ENCODE measurements around the gene LRMDA.

Gene LRMDA

DNA sequence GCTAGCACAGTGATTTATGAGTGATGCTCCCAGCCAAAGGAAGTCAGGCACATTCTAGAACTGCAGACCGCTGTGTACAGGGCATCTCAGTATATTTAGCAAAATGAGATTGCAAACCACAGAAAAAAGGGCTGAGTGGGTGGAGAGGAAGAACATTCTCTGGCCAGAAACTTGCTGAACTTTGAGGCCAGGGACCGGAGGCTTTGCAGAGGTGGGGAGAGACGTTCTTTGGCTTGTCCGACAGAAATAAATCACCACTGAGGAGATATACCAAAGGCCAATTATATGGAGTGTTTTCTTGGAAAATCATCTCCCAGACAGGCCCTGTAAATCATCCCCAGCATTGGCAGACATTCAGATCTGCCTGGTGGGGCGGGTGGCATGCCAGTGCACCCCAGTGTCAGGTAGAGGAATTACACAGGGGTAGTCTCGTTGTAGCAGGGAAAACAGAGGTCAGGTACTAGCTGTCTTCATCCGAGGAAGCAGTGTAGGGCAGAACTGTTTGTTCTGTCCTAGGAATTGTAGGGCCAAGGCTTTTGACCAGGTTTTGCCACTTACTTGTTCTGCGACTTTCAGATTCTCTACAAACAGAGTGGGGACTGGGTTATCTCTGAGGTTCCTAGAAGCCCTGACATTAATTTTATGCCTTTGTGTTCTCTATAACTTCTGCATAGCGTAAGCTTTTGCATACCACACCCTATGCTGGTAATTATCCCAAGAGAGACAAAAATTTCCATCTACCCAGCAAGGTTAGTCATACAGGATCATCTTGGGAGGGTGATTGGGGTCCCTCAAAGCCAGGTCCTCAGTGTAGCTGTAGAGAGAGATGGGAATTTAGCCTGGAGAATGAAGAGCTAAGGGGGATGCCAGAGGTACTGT, 655.6 kb downstream of the LRMDA start:
- no peak for DNase-seq (ENCODE audit: low read depth)

DNA sequence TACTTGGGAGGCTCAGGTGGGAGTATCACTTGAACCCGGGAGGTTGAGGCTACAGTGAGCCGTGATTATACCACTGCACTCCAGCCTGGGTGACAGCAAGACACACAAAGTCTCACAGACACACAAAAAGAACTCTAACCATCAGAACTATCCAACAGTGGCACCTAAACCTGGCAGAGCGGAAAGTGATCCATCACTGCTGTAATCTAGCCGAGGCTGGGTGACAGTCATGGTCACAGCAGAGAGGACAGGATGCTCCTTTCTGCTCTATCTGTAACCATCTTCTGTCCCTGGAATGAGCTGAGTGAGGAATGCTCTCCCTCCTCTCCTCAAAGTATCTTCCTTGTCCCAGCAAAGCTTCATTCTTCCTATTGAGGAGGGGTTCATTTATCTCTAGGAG, 656.6 kb downstream of the LRMDA start:
- DNase-seq (ENCODE audit: low read depth), result no peak

DNA sequence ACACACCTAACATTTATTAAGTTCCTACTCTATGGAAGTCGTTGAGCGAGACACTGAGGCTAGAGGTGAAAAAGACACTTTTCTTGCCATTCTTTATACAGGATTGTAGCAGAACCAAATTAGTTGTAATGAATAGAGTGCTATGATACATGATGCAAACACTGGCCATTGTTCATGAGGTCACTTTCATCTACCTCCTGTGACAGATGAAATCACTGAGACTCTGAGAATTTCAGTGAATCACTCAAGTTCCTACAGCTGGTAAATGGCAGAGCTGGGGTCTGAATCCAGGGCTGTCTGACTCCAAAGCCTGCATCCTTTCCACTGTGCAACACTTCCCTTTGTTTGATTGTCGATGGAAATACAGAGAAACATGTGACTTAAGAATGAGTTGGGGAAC, 657.6 kb downstream of the LRMDA start:
- DNase-seq (ENCODE audit: low read depth), result no peak

DNA sequence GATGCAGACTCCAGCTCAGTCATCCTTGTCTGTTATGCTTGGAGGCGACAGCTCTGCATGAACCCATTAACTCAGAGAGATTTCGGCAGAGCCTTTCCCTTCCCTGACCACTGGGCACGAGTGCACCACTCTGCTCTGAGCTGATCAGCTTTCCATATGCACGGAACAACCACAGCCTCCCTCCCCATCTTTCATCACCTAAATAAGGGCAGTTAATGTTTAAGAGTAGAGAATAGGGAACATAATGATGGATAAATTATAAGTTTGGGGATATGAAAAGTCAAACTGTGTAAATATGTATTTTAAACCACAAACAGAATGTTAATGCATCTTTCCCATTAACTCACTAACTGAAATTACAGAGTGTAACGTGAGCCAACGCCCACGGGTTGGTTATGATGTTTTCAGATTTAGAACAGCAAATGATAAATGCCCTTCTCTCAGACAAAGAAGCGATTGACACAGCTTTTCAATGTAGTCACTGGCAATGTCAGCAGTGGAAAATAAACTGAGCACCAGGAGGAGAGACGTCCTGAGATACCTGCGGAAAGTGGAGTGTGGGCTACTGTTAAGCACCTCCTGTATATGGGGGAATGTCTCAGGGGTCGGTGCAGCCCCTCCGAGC, 658.2 kb downstream of the LRMDA start:
- no peak for DNase-seq (ENCODE audit: low read depth)

DNA sequence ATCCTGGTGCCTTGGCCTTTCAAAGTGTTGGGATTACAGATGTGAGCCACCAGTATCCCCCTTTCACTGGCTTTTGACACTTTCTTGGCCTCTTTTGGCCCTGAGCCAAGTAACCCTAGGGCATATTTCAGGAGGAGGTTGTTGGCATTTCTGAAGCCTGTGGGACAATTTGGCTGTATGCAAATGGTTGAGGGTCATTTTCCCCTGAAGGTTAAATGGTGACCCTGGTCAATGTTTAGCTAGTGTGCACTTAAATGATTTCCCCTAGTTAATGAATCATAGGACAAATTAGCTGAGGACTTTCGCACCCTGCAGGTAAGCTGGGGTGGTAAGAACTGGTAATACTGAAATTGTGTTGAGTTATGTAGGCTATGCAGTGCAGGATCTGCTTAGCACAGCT, 660.5 kb downstream of the LRMDA start:
- no peak for DNase-seq (ENCODE audit: low read depth)

DNA sequence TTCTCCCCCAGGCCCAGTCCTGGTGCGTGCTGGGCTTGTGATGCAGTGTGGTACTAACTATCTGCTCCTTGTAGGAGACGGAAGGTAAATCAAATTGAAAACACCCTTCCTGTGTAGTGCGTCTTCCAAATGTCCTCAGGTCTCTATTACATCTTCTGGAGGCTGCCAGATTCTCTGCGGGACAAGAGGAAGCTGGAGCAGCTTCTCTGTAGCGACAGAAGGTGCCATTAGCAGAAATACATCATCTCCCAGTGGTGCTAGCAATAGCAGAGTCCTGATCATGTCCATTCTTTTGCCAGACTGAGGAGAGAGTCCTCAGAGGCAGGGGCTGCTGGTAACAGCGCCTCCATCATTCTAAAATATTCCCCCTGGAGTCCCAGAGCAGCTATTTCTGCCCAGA, 675.2 kb downstream of the LRMDA start:
- DNase-seq (ENCODE audit: low read depth), result no peak

DNA sequence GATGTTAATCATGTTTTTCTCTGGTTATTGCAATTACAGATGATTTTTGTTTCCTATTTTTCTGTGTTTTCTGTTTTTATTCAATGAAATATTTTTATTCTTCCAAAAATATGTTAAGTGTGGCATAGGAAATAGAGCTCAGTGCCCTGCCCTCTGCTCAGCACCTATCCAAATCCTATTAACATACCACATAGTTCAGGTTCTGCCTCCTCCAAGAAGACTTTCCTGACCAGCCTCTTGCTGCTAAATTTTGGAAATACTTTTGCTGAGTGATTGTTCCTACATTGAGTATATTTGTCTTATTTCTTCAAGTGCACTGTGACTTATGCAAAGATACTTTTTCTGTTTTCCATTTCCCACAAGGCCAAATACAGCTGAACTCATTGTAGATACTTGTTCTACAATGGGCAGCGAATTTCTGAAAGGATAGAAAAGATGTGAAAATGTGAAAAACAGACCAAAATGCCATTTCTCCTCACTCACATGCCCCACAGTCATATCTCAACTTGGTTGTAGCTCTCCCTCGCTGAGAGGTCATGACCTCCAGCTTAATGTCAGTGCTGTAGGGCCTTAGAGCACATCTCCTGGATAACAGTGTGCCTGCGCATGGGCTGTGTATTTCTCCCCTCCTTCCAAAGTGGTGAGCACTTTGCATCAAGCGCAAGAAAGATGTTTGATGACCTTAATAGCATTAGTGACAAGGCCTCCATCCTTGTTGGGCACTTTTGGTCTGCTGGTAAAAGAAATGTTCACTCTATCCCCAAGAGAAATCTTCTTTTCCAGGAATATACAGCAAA, 677.3 kb downstream of the LRMDA start:
- DNase-seq (ENCODE audit: low read depth), result no peak

DNA sequence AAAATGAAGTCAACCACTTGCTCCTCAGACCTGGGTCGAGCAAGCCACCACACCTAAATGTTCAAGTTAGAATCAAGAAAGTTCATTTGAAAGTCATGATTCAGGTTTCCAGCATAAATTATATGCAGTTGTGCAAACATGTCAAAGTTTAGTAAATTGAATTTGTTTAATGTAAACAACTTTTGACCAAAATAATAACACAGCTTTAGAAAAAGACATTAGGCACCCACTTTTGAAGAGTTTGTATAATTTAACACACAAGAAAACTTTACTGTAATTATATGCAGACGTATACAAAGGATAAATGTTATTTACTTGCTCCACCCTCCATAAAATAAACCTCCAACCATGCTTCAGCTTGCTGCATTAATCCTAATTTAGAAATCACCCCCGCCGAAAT, 680.0 kb downstream of the LRMDA start:
- no peak for DNase-seq (ENCODE audit: low read depth)

DNA sequence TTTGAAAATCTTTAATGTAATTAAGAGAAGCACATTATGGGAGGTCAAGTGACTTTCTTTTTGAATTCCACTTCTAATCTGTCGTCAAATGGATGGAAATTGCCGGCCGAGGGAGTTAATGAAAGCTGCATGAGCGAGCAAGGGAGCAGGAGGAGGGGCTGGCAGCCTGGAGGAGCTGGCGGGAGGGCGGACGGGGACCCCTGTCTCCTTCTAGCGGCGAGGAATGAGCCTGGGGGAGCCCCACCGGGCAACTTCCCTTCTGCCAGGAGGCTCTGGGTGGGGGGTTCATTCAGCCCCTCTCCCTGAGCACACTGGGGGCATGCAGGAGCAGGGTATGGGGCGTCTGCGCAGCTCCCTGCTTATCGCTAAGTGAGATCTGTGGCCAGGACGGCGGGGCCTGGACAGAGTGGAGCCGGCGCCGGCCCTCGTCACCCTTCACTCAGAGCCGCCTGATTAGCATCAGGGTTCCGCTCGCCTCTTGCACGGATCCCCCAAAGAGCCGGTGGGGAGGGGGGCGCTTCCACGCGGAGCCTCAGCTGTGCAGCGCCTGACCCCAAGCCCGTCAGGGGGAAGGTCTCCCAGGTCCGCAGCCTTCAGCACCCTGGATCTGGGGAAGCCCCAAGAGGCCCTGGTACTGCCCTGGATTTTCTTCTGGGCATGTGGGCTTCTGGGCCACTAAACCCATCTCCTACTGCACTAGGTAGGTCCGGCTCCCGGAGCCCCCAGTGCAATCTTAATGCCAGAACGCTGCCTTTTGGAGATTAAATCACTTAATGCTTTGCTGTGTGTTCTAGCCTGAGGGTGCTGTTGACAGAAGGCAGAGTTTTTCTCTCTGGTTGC, 680.8 kb downstream of the LRMDA start:
- DNase-seq (ENCODE audit: low read depth), result no peak

DNA sequence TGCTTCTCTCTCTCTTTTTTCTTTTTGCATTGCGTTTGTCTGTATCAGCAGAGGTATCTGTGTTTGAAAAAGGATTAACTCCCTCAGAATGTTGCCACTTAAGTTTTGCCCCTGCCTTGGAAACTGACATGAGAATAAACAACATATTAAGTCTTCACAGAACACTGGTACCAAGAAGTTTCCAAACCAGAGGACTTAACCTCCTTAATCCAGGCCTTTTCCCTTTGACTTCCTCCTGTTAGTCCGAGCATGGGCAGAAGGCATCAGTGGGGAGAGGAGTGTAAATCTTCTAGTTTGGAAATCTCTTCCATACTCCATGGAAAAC, 681.4 kb downstream of the LRMDA start:
- no peak for DNase-seq (ENCODE audit: low read depth)

DNA sequence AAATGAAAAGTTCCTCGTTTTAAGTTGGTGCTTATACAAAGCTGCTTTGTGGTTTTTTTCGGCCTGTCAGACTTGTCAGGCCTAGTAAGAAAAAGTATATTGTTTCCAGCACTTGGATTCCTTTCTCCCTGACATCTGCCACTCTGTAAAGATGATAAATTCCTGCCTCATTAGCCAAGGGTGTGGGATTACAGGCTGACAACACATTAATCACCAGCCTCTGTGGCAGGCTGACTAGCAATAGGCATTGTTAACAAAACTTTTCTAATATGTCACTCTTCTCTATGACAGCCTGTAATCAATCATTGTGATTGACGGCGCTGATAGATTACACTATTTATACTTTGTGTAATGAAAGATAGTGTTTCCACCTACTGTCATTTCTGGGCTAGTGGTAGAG, 682.5 kb downstream of the LRMDA start:
- DNase-seq (ENCODE audit: low read depth), result no peak

DNA sequence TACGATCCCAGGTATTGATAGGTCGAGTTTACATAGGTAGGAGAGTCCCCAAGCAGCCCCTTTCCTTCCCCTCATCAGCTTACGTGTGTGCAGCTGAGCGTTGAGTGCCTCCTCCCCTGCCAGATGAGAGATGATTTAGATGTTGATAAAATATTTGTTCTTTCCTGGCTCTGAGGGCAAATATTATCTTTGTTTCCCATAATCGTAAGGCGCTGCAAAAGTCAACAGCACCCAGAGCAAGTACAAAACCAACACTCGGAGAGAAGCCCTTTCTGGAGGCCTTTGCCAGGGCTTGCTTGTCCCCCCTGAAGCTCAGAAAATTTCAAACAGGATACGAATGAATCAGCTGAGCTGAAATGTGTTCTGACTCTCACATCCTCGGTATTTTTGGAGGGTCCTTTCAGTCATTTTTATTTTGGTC, 683.2 kb downstream of the LRMDA start:
- no peak for DNase-seq (ENCODE audit: low read depth)

DNA sequence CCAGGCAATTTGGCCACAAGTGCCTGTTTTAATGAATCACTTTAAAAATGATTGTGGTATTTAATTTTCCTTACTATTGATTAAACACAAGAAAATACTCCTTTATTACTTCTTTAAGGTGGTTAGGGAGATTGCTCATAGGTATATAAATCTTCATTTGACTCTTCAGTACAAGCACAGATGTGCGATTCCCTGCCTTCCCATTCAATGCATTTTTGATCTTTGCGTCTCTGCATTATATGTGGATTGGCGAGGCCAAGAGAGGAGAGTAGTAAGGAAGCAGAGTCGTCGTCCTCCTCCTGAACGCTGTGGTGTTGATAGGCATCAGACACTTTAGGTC, 683.7 kb downstream of the LRMDA start:
- no peak for DNase-seq (ENCODE audit: low read depth)

DNA sequence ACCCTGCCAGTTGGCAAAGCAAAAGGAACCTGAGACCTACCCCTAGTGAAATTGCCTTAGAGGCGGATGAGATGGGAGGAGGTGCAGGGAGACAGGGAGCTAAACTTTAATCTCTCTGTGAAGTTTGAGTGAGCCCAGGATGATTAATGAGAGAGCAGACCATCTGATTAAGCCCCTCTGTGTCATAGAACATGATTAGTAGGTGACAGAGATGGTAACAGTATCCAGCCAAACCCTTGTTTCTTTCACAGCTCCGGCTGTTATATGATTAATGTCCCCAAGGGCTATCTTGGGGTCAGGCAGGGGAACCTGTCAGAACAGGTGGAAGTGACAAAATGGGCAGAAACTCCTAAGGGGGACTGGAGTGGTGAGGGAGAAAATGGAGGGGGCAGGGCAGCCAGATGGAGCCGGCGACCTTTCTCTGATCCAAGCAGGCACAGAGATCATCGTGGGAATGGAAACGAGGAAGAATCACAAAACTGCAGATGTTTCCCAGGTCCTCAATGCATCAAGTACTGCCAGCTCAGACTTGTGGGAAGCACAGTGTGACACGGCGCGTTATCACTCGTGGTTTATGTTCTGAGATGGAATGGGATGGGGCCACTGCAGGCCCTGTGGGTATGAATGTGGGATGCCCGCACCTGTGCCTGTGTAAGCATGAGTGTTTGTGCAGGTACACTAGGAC, 684.2 kb downstream of the LRMDA start:
- DNase-seq (ENCODE audit: low read depth), result no peak

DNA sequence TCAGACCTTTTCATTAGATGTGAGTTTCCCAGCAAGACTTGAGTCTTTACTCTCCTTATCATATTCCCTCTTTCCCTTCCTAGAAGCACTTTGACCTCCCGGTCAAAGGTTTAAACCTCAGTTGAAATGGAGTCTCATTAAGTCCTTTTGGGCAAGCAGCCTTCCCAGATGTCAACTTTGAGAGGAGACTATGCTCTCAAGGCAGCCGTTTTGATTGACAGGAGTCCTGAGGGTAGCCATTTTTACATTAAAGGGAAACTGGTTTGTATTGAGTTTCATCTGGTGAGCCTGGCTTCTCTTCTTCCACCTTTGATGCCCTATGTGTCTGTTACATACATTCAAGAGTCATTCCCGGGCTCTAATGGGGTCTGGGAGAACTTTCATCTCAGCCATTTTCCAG, 685.1 kb downstream of the LRMDA start:
- DNase-seq (ENCODE audit: low read depth), result no peak

DNA sequence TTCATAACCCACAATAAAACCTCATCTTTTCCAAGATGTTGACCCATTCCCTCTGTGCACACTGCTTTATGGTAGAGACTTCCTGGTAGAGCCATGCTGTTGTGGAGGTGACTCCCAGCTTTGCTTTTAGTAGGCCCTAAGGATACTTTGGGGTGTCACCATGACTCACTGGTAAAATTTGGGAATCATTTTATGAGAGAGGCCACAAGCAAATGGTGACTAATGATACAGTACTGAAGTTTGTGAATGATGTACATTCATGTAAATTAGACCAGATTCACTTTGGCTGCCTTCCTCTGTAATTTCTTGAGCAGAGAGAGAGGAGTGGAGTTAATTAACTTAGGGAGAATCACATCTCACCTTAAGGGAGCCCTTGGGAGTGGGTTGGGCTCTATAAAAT, 686.5 kb downstream of the LRMDA start:
- DNase-seq (ENCODE audit: low read depth), result no peak

DNA sequence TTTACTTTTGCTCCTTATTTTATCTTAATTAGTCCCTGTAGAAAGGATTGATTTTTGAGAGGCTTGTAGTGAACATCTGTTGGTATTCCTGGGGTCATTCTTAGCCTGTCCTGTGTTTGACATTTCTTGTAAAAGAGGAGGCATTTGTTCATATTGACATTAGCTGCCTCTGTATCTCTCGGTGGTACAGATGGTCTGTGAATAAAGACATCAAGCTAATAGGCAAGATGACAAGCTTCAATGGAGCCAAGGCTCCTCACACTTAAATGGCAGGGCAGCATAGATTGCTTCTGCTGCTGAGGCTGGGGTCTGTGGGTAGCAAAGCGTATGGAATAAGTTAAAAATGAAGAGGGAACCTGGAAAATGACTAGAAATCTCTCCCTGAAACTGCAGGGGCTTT, 687.6 kb downstream of the LRMDA start:
- no peak for DNase-seq (ENCODE audit: low read depth)

DNA sequence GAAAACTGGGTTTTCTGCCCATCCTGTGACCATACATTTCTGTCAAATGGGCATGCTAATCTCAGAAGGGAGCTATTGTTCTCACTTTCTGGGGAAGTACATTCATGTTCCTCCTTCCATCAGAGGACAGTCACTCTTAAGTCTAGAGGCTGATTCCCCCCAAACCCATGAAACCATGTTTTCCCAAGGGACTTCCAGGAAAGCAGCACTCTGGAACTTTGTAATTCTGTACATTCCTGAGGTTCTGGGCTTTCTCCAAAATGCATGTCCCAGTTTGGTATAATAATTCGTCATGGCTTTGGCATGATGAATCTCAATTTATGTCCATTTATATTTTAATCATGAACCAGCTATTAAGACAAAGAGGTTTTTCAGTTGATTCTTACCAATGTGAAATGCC, 688.1 kb downstream of the LRMDA start:
- no peak for DNase-seq (ENCODE audit: low read depth)

DNA sequence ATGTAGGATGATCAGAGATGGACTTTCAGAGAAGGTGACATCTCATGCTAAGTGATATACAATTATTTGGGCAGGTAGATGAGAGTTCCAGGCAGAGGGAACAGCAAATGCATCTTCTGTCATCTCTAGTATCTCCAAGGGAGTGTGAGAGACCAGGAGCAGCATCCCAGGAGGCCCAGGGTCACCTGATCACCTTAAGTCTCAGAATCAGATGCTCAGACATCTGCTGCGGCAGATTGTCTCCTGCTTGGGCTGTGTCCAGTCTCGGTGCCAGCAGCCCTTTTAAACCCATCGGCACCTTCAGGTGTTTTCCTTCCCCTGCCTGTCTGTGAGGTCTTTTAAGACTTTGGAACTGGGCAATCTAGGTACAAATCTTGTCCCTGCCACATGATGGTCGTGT, 690.6 kb downstream of the LRMDA start:
- no peak for DNase-seq (ENCODE audit: low read depth)

DNA sequence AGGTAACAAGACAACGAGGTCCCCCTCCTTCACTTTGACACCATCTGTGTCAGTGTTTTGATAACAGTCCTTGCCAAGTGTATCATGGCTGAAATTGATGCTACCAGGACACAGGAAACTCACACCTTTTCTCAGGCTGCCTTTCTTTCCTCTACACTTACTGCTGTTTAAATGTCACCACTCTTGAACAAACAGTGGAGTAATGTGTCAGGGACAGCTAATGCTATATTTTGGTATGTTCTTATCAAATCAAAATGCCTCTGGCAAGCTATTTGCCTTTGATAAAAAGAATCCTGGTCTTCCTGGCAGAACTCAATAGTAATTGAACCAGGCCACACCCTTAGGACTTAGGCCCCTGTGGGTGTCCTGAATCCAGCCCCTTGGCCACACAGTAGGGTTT, 692.9 kb downstream of the LRMDA start:
- DNase-seq (ENCODE audit: low read depth), result no peak

DNA sequence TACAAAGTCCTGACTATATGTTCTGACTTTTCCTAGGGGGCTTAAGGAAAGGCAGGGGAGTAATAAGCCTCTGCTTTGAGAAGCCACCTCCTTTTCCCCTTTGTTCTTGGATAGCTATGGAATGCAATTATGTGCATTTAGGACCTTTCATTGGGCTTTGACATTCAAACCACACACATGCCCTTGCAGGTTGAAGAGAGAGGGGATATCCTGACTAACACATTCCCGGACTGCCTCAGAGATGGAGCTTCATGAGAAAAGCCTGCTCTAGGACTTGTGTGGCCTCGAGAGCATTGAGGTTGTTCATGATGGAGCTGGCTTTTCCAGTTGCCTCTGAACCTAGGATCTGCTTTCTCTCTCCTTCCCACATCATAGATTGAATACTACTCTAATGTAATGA, 694.5 kb downstream of the LRMDA start:
- DNase-seq (ENCODE audit: low read depth), result no peak
